Progenitor cell of endocrine pancreas (in vitro differentiated cells): ENCODE measurements around the gene KIF3B. TPM values are rescaled to one million over a fixed set of nuclear protein-coding genes. Genes with fewer than 3 reads are reported as not detected.

Experiments used
- DNase-seq: peaks from one replicate; pipeline ENCODE4 v3.0.0; 2021; ENCODE audit warnings: low spot score; ENCODE audit not compliant: unreplicated experiment
- H3K27ac Mint-ChIP-seq: 2 replicates; pipeline ENCODE4 v1.8.0; 2021; ENCODE audit warnings: mild to moderate bottlenecking, moderate library complexity, mixed read lengths
- H3K27me3 Mint-ChIP-seq: 2 replicates; pipeline ENCODE4 v1.8.0; 2021; ENCODE audit warnings: mixed read lengths
- H3K36me3 Mint-ChIP-seq: 2 replicates; pipeline ENCODE4 v1.8.0; 2022; ENCODE audit warnings: mixed read lengths; ENCODE audit not compliant: insufficient read depth
- H3K4me1 Mint-ChIP-seq: 2 replicates; pipeline ENCODE4 v1.8.0; 2021; ENCODE audit warnings: low read depth, mixed read lengths
- H3K4me3 Mint-ChIP-seq: 2 replicates; pipeline ENCODE4 v1.8.0; 2021; ENCODE audit warnings: low read depth, mild to moderate bottlenecking, moderate library complexity, mixed read lengths
- H3K9me3 Mint-ChIP-seq: 2 replicates; pipeline ENCODE4 v1.8.0; 2021; ENCODE audit warnings: low read depth, mixed read lengths
- total RNA-seq: library from RNA; stranded (reverse); gene quantifications from 2 replicates; pipeline ENCODE4 v1.2.1, GENCODE V29; 2021
- TF ChIP-seq, protein P1 (sequence below): fragments of 200-600 bp; sonication (generic); IDR thresholded peaks from one replicate; pipeline ENCODE4 v1.5.0; 2021; ENCODE audit warnings: antibody characterized with exemption, mild to moderate bottlenecking; ENCODE audit not compliant: unreplicated experiment

The KIF3B gene
- total RNA-seq, 1 donor from 2014 or later = 61.6 TPM

DNA sequence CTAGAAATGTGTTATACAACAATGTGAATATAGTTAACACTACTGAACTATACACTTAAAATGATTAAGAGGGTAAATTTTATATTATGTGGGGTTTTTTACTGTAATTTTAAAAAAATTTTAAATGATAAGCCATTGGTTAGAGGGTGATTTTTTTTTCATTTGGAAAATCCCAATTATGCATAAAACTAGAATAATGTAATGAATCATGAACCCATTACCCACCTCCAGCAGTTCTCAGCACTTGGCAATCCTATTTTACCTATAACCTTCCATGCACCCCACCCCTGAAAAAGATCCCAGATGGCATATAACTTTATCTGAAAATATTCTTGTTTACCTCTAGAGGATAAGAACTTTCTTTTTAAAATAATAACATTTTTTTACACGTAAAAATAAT is 13.7 kb downstream of the KIF3B start:
- Mint-ChIP-seq H3K4me3 (no peak overlapping the region), H3K9me3 (no peaks in the 10 kb centered on the region), H3K36me3 (peaks cover 3% of the 10 kb centered on the region), H3K4me1 (peaks cover 30% of the 10 kb centered on the region), H3K27ac (no peak overlapping the region), H3K27me3 (no peaks in the 10 kb centered on the region)
- no peak for DNase-seq
- TF ChIP-seq, protein P1, sequence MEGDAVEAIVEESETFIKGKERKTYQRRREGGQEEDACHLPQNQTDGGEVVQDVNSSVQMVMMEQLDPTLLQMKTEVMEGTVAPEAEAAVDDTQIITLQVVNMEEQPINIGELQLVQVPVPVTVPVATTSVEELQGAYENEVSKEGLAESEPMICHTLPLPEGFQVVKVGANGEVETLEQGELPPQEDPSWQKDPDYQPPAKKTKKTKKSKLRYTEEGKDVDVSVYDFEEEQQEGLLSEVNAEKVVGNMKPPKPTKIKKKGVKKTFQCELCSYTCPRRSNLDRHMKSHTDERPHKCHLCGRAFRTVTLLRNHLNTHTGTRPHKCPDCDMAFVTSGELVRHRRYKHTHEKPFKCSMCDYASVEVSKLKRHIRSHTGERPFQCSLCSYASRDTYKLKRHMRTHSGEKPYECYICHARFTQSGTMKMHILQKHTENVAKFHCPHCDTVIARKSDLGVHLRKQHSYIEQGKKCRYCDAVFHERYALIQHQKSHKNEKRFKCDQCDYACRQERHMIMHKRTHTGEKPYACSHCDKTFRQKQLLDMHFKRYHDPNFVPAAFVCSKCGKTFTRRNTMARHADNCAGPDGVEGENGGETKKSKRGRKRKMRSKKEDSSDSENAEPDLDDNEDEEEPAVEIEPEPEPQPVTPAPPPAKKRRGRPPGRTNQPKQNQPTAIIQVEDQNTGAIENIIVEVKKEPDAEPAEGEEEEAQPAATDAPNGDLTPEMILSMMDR = no peak

DNA sequence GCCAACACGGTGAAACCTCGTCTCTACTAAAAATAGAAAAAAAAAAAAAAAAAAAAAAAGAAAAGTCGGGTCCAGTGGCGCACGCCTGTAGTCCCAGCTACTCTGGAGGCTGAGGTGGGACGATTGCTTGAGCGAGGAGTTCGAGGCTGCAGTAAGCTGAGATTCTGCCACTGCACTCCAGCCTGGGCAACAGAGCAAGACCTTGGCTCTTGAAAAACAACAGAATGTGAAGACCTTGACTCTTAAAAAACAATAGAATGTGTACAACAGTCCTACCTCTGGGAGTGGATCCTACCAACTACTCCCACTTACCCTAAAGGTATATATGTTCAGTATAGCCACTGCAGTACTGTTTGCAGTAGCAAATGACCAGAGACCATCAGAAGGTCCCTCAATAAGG is 15.1 kb downstream of the KIF3B start:
- H3K27ac Mint-ChIP-seq = no peak overlapping the region
- TF ChIP-seq, protein P1 = no peak
- H3K4me1 Mint-ChIP-seq = peaks cover 31% of the 10 kb centered on the region
- DNase-seq = no peak
- peaks cover 3% of the 10 kb centered on the region for H3K36me3 Mint-ChIP-seq
- no peaks in the 10 kb centered on the region for H3K9me3 Mint-ChIP-seq
- H3K27me3 Mint-ChIP-seq = no peaks in the 10 kb centered on the region
- no peak overlapping the region for H3K4me3 Mint-ChIP-seq

DNA sequence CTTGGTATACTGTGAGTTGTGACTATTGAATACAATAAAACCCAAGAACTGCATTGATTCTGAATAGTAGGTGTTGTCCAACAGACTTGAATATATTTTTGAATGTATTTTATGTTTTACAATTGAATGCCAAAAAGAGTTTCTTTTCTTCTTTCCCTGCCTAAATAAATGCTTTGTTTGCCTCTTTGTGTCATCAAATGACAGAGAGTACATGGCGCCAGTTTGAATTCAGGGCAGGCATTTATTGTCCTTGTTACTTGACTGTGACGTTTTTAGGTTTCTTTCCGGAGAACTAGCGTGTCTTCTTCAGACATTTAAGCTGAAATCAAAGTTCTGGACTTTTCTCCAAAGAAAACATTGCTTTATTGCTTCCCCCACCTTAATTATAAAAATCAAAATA is 16.6 kb downstream of the KIF3B start:
- peaks cover 28% of the 10 kb centered on the region for H3K4me1 Mint-ChIP-seq
- peaks cover 1% of the 10 kb centered on the region for H3K36me3 Mint-ChIP-seq
- no peak for DNase-seq
- TF ChIP-seq, protein P1 = no peak
- H3K27ac Mint-ChIP-seq = no peak overlapping the region
- no peaks in the 10 kb centered on the region for H3K9me3 Mint-ChIP-seq
- H3K27me3 Mint-ChIP-seq = no peaks in the 10 kb centered on the region
- no peak overlapping the region for H3K4me3 Mint-ChIP-seq

DNA sequence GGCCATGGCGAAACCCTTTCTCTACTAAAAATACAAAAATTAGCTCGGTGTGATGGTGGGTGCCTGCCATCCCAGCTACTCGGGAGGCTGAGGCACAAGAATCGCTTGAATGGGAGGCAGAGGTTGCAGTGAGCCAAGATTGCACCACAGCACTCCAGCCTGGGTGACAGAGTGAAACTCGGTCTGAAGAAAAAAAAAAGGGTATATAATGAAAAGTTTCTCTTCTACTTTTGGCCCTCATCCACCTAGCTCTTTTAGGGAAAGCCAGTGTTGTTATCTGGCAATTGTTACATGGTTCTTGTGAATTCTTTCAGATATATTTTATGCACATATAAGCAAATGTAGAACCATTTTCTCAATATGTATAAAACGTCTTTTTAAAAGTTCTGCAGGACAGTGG is 19.0 kb downstream of the KIF3B start:
- H3K4me1 Mint-ChIP-seq = peaks cover 18% of the 10 kb centered on the region
- TF ChIP-seq, protein P1 = no peak
- H3K36me3 Mint-ChIP-seq = no peaks in the 10 kb centered on the region
- no peaks in the 10 kb centered on the region for H3K9me3 Mint-ChIP-seq
- no peak for DNase-seq
- H3K4me3 Mint-ChIP-seq = no peak overlapping the region
- H3K27ac Mint-ChIP-seq = no peak overlapping the region
- no peaks in the 10 kb centered on the region for H3K27me3 Mint-ChIP-seq

DNA sequence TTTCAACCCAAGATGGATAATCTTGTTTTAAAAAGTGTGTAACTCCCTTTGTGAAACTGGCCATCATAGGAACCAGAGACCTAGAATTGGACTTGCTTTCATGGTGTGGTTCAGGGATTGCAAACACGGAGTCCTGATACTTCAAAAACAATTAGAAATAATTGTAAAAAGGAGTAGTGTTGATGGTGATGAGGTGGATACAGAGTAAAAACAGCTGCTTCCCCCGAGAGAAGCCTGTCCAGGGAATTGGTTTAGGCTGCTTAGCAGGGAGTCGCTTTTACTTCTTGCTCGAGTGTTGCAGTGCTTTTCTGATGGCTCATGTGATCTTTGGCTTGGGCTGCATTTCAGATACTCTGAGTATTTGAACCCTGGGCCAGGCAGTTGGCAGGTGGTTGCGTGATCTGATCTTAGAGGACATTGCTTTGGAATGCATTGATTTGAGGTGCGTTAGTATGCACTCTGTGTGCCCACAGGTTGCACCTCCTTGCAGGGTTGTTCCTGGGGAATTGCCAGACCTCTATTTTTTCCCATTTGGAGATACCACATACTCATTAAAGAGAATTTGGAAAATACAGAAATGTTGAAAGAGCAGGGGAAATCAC is 19.5 kb downstream of the KIF3B start:
- H3K27ac Mint-ChIP-seq = no peak overlapping the region

More for the DNA sequence above, 19.5 kb downstream of the KIF3B start:
- DNase-seq = no peak
- Mint-ChIP-seq H3K4me3 (no peak overlapping the region), H3K27me3 (no peaks in the 10 kb centered on the region), H3K9me3 (no peaks in the 10 kb centered on the region), H3K36me3 (no peaks in the 10 kb centered on the region), H3K4me1 (peaks cover 23% of the 10 kb centered on the region)
- TF ChIP-seq, protein P1 = no peak
